ENCODE results near the gene KCTD10. TPM values are rescaled to one million over a fixed set of nuclear protein-coding genes. Genes with fewer than 3 reads are reported as not detected.

KCTD10 gene, protein sequence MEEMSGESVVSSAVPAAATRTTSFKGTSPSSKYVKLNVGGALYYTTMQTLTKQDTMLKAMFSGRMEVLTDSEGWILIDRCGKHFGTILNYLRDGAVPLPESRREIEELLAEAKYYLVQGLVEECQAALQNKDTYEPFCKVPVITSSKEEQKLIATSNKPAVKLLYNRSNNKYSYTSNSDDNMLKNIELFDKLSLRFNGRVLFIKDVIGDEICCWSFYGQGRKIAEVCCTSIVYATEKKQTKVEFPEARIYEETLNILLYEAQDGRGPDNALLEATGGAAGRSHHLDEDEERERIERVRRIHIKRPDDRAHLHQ
- total RNA-seq: 71.3 and 72.5 TPM in 2 replicates

DNA sequence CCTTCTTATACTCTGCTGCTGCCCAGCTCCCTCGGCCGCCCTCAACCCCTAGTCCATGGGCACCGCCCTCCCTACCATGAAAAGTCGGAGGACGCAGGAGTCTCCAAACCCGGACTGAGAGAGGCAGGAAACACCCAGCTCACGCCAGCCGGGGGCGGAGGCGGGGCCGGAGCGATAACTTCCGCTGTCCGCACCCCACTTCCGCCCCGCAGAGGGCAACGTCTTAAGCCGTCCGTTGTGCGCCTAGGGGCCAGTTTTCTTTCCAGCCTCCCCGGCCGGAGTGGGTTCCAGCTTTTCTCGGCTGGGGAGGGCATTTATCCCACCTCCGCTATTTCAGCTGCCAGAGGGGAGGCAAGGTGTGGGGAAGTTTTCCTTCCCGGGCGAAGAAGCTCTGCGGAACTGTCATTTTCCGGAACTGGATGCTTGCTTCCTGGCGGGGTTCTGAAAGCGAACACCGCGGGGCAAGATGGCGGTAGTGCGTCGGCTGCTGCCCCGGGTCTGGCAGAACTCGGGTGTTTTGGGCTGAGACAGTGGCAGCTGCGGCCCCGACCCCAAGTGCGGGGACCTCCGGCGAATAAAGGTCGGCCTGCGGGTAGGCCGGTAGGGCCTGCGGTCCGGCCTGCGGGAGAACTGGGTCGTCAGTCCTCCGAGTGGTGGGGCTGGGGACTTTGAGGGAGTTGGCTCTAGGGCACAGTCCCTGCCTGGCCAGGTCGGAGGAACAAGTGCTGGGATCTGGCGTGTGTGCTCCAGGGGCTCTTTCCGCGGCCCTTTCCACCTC lies at the start of gene KCTD10, which contains the start of gene UBE3B:
KCTD10 (minus strand) TSS at position 116 of the 778 bp plus-strand sequence; CDS start at position 78, 38 bp downstream.
UBE3B (plus strand) TSS at position 450 of the 778 bp plus-strand sequence. CDS start 5,918 bp downstream, outside the sequence.

Other genes starting within 250 kb of the KCTD10 start
- gene FOXN4, start 168.0 kb downstream of the KCTD10 start, total RNA-seq: not detected in 2 replicates
- not detected in 2 replicates for gene MYO1H, start 129.4 kb downstream of the KCTD10 start, total RNA-seq
- 23.9 and 34.6 TPM in 2 replicates for gene UBE3B, start 334 bp upstream of the KCTD10 start, total RNA-seq
- 75.7 and 78.3 TPM in 2 replicates for gene MMAB, start 96.2 kb upstream of the KCTD10 start, total RNA-seq
- gene MVK, start 96.5 kb upstream of the KCTD10 start, total RNA-seq: 29.0 and 43.0 TPM in 2 replicates
- gene FAM222A, start 236.5 kb upstream of the KCTD10 start, total RNA-seq: under 0.01 and 0.20 TPM in 2 replicates